Measurements from ENCODE around the gene PYGB.
"Not testable (repeated sequence)": the region's sequence is repeated elsewhere in the genome, so short reads cannot be mapped to it uniquely, and the experiment has no call there.

PYGB gene

DNA sequence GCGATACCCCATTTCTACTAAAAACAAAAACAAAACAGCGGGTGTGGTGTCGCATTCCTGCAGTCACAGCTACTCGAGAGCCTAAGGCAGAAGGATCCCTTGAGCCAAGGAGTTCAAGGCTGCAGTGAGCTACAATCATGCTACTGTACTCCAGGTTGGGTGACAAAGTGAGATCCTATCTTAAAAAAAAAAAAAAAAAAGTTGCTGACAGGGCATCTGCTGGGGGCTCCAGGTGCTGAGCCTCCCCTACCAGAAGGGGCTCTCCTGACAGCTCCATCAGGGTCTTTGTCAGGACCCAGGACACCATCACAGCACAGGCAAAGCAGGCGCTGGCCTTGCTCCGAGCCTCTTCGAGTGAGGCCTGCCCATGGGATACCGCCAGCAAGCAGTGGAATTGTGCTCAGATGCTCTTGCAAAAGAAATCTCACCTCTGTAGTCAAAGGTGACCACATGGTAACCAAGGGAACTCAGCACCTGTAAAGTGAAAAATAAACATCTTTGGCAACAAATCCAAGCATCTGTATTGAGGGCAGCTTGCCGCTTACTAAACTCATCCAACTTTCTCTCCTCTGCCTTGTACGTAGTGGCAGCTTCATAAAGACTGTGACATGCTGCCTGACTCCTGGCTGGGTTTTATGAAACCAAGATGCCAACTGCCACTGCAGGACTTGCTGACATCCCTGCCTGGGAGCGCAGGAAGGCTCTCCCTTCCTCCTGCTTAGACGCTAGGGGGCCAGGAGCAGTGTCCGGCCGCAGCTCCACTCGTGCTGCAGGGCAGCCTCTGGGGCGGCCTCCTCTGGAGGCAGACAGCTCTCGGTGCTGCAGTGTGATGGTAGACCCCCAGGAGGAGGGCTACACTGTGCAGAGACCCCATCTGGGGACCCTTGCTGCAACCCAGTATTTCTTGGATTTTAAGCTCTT is 66.9 kb downstream of the PYGB start:
- no peak for DNase-seq

DNA sequence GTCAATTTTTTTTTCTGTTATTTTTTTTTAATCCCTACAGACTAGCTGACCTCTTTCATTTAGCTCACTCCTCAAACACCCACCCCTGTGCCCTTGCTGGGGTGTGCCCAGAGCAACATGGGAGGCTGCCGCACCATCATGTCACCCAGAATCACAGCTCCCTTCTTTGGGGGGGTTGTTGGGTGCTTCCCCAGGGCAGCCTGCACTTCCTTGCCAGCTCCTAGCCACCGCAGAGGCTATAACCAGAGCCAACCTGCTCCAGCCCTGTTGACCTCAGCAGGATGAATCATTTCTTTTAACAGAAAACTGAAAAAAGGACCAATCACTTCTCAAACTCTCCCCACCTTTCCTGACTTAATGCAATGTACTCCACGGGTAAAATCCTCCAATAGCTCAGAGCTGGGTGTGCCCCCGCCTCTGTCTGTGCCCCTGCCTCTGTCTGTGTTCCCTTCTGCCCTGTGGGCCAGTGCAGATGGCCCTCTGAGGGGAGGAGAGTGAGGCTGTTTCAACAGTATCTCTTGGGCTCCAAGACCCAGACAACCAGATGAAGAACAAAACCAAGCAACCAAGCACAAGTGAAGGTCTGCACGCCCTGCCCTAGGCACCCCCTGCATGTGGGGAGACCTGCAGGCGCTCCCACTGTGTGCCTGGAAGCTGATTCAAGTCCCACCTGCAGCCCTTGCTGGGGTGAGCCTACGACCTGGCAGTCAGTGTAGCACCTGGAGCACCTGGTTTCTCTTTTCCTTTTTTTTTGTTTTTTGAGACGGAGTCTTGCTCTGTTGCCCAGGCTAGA is 67.7 kb downstream of the PYGB start:
- no peak for DNase-seq

DNA sequence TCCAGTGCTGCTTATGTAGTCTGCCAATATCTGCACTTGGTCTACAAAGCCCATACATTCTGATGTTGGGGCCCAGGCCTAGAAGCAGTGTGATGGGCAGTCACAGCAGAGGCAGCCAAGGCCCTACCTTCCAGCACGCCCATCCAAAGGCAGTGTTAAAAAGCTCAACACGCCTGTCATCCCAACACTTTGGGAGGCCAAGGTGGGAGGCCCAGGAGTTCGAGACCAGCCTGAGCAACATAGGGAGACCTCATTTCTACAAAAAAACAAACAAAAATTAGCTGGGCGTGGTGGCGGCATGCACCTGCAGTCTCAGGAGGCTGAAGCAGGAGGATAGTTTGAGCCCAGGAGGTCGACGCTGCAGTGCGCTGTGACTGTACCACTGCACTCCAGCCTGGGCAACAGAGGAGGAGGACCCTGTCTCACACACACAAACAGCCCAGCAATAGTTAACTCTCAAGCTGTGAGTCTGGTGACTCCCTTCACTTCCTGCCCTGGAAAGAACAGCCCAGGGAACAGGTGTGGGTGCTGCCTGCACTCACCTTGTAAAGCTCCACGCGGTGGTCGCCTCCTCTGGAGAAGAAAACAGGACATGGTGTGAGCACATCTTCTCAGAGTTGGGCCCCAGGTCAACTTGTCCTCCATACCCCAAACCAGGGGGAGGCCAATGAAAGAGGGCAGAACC is 68.8 kb downstream of the PYGB start:
- no peak for DNase-seq

DNA sequence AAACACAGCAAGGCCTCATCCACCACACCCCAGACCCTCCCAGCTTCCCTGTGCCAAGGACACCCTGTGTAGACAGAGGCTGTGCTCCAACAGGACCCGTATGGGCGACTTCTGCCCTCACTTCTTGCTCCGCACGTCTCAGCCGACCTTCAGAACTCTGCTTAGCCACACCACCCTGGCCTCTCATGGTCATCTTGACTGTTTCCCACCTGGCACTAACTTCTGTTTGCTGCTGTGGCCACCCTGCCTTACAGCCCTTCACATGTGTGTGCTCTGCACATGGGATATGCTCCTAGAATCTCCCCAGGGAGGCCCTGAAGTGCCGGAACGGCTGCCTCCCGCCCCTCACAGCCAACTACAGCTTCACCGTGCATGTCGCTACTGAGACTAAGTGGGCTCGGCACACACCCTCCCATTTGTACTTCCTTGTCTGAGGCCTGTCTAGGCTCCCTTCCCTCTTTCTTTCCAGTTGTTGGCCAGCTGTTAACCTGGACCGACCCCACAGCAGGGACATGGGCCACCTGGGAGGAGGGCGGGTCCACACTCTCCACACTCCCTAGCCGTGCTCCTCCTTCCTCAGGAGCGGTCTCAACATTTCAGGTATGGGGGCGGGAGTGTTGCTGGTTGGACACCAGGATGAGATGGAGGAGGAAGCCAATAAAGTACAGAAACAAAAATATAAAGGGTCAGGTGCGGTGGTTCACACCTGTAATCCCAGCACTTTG is 69.6 kb downstream of the PYGB start:
- no peak for DNase-seq

DNA sequence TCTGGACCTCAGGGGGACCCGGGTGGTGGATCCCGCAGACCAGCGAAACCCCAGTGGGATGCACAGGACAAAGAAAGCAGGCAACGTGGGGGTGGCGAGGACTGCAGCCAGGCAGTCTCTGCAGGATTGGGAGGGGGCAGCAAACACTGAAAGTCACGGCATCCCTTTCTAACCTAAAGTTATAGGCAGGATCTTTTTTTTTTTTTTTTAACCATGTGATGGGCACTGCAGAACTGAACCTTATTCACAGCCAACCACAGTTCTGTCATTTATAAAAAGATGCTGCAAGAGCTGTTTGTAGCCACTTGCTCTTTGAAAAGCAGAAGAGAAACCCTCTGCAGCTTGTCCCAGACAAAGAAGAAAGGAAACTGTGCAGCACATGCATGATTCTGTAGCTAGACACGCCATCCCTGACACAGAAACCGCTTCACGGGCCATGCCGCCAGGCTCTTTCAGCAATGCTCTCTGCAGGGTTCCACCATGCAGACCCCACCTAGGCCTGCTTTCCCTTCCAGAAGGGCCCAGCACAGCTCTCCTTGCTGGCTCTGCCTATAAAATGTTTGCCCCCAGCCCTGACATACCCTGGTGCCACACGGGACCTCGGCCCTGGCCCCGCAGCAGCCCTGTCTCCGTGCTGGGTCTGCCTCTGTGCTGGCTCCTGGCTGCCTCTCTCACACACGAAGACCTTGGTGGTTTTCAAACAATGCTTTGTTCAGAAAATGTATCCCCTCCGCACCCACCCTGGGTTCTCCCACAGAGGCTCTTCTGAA is 70.8 kb downstream of the PYGB start:
- DNase-seq, result no peak

DNA sequence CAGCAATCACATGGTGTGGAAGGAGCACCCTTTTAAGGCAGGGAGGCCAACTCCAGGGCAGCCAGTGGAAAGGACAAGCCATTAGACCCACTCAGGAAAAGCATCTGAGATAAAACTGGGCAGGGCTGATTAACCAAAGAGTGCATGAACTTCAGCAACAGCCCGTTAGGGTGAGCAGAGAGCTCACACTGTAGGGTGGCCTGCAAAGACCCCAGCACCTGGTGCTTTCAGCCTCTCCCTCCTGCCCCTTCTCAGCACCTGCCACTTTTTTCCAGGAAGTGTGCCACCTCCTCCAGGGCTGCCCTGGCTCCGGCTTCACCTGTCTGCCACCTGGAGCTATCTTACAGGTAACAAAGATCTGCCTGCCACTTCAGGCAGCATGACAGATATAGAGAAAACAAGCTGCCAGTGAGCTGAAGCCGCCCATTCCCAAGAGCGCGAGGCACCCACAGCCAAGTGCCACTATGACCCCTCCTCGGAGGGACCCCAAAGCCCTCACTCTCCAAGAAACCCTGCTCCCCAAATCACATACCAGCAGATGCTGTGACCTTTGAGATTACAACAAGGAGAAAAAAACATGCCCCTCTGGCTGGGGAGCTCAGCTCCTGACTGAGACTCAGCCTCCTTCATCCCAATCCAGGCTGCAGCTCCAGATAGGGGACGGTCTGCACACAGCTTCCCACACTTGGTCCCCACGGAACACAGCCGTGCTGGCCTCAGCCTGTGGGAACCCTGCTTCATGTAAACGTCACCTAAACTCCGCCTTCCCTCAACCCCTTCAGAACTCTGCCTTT is 71.6 kb downstream of the PYGB start:
- no peak for DNase-seq

DNA sequence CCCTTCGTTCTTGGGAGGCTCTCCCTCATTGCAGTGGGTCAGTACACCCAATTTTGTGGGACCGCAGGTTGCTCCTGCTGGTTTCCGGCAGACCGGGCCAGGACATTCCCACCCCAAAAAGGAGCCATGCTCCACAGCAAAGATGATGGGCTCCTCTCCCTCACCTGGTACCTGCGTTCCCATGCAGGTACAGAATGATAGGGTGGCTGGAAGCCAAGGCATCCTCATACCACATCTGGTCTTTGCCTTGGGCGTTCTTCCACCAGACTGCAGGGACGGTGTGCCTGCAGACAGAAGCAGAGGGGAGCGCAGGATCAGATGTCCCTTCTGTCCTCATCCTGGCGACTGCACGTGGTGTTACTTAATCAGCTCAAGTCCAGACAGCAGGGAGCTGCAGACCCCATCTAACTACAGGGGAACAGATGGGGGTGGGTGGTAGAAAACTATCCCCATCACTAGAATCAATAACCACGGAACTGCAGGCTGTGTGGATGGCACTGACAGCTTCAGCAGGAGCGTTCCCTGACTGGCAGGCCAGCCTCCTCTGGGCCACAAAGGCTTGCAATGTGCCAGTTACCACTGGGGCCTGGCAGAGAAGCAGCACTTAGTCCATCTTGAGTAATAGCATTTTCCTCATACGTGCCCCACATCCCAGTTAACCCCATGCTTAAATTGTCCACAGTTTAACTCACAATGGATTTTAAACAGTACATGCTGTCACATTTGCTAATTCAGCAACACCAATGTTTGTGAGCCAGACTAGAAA is 72.3 kb downstream of the PYGB start:
- no peak for DNase-seq

DNA sequence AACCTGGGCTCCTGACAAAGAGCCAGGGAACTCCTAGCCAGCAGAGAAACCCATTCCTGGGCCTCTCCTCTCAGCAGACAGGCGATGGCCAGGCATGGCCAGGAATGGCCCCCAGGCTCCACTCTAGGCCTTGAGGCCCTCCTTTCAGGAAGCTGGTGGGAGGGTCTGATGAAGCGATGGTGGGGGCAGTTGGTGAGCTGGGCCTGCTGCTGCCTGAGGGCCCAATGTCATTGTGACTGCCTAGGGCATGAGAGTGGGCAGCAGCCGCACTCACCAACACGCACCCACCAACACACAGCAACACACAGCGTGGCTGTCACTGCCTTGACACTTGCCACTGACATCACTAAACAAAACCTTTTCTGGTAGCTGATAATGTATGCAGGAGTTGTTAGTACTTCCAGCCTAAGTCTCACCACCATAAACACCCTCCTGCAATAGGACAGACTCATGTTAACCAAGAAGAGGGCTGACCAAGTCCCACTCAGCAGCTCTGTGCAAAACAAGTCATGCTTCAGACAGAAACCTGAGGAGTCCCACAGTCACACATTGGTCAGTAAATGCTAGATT is 73.5 kb downstream of the PYGB start:
- no peak for DNase-seq

DNA sequence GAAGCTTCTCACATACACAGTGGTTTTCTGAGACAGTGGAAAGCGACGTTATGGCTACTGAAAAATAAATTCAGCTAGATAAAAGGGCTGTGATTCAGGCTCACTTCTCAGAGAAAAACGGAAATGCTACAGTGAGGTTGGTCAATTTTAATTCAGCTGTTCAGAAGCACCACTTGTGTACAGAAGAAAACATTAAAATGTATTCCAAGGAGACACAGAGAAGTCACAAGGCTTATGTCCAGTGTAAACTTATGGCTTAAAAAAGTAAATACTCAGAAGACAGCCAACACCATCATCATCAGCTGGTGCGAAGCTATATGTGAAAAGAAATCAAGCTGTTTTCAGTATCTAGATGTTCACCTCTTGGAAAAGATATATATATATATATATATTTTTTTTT is 74.1 kb downstream of the PYGB start:
- DNase-seq, result no peak

DNA sequence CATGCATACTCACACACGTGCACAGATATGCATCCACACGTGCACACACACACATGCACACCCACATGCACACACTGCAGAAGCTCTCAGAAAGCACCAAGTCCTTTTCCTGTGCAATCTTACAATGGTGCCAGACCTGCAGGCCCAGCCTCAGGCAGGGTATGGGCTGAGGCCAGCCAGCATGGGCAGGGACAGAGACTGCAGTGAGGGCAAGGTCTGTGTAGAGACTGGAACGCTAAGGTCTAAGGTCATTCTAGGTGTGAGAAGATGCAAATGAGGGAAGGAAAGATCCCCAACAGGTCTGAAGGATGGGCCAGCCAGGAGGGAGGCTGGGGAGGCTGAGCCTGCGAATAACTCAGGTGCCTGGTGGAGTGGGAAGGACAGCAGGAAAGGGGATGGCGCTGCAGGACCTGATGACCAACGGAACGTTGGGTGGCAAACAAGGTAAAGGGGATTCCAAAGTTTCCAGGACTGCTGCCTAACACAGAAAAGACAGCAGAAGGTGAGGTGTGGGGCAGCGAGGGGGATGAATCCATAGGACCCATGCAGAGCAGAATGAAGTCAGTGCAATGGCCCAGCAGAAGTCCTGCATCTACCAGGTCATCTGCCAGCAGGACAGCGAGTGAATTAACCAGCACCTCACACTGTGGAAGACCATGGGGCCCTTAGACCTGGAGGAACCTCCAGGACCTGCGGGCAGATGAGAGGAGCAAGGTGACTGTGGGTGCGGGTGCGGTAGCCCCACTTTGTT is 75.8 kb downstream of the PYGB start:
- DNase-seq, result no peak

DNA sequence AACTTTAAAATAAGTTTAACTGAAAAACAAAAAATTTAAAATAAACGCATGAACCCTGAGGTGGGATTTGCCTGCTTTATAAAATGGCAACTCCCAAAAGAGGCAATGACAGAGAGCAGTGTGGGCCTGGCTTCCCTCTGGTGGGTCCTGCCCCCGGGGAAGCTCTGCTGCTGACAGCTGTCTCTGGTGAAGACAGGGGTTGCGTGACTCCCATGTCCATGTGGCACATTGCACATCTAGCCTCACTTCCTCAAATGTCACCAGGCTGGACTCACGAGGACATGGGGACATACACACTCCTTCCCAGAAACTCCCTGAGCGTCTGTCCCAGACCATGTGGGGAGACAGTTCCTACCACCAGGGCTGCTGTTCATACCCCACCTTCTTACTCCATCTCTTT is 76.5 kb downstream of the PYGB start:
- no peak for DNase-seq

DNA sequence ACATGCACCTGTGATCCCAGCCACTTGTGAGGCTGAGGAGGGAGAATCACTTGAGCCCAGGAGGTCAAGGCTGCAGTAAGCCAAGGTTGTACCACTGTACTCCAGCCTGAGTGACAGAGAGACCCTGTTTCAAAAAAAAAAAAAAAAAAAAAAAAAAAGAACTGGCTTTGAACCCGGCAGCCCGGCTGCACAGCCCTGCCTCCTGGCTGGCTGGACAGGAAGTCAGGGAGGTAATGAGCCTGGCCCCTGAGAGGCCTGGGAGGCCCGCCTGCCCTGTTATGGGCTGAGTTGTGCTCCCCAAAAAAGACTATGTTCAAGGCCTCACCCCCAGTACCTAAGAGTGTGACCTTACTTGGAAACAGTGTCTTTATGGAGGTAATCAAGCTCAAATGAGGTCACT is 77.2 kb downstream of the PYGB start:
- no peak for DNase-seq

DNA sequence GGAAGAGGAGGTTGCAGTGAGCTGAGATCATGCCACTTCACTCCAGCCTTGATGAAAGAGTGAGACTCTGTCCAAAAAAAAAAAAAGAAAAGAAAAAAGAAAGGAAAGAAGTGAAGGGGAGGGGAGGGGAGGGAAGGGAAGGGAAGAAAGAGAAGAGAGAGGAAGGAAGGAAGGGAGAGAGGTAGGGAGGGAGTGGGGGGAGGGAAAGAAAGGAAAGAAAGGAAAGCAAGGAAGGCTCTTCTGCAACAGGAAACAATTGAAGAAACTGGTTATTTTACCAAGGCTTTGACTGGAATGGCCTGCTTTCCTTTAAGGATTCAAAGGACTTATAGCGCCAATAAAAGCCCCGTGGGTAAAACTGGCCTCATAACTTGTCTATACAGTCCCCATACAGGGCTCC is 78.1 kb downstream of the PYGB start:
- no peak for DNase-seq

DNA sequence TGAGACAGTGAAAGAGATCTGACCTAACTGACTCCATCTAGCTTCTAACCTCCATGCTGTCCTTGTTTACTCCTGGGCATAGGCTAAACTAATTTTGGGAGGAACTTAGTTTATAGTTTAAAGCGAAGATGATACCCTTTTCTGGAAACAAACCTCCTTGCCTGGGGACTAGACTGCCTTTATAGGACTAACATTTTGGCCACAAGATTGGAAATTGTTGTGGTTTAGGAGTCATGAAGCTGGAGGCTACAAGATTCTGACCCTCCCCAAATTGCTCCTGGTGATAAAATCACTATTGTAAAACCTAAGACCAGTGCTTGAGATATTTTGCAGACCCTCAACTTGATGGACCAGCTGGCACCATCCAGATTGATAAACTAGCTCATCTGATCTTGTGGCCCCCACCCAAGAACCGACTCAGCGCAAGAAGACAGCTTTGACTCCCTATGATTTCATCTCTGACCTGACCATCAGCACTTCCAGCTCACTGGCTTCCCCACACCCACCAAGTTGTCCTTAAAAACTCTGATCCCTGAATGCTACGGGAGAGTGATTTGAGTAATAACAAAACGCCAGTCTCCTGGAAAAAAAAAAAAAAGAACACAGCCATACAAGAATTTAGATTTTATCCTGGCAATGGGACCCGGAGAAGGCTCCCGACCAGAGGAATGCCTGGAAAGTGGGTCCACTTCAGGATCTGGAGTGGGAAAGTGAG is 79.8 kb downstream of the PYGB start:
- DNase-seq, result no peak

DNA sequence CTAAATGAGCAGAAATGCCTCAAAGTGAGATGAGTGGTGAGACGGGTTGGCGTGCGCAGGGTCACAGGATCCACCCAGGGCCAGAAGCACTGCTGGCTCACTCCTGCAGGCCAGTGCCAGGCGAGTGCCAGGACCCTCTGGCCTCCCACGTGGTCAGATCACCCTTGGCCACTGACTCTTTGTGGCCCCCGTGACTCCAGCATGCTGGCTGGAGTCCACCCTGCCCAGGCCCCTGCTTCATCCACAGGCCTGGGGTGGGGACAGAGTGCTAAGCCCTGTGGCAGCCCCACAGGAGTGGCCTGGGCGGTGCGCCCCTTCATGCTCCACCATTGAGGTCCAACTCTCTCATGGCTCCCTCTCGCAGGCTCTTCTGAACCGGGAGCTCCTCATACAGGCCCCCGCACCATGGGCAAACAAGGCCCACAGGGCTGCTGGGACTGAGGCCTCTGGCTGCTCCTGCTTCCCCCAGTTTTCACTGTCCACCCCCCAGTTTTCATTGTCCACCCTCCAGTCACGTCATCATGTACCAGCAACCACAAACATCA is 81.1 kb downstream of the PYGB start:
- DNase-seq, result no peak

DNA sequence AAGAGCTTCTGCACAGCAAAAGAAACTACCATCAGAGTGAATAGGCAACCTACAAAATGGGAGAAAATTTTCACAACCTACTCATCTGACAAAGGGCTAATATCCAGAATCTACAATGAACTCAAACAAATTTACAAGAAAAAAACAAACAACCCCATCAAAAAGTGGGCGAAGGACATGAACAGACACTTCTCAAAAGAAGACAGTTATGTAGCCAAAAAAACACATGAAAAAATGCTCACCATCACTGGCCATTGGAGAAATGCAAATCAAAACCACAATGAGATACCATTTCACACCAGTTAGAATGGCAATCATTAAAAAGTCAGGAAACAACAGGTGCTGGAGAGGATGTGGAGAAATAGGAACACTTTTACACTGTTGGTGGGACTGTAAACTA is 87.1 kb downstream of the PYGB start:
- DNase-seq, result not testable (repeated sequence)

DNA sequence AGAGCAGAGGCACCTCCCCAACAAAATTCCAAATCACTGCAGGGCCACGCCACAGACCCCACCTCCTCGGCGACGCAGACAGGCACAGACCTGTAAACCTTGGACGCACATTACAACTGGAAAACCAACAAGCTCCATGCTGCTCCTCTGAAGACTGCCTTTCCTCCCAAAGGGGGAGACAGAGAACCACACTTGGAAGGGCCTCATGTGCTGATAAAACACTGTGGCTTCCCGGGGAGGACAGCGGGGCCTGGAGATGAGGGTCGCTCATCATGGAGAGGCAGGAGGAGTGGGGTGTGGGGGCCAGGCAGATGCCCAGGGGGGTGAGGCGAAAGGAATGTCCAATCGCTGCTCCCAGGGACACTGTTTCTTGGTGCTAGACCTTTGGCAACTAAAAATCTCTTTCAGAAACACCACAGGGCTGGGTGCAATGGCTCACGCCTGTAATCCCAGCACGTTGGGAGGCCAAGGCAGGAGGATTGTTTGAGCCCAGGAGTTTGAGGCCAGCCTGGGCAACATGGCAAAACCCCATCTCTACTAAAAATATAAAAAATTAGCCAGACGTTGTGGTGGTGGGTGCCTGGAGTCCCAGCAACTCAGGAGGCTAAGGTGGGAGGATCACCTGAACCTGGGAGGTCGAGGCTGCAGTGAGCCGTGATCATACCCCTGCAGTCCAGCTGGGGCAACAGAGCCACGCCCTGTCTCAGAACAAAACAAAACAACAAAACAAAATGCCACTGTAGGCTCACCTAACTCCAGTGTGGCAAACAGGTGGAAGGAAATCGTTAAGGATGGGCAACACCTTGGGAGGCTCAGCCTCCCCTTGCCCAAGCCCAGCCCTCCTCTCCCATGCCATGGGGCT is 88.9 kb downstream of the PYGB start:
- DNase-seq, result no peak
